Activated T-cell treated with anti-CD3 and anti-CD28 coated beads for 1 hour (primary cell): Measurements from ENCODE around the gene PURA.
"Not testable (repeated sequence)": the region's sequence is repeated elsewhere in the genome, so short reads cannot be mapped to it uniquely, and the experiment has no call there.

ENCODE experiments used
- DNase-seq: peaks from one replicate; pipeline ENCODE4 v3.0.0-alpha.2; 2020; ENCODE audit warnings: low read depth

The PURA gene

GRCh38 chr5:140135127-140135526 is 21.2 kb downstream of the PURA start:
- DNase-seq, result no peak

GRCh38 chr5:140136624-140137023 is 22.7 kb downstream of the PURA start:
- DNase-seq, result no peak

- DNase-seq, result no peak
Measured at GRCh38 chr5:140140435-140140834, 26.5 kb downstream of the PURA start.

DNA sequence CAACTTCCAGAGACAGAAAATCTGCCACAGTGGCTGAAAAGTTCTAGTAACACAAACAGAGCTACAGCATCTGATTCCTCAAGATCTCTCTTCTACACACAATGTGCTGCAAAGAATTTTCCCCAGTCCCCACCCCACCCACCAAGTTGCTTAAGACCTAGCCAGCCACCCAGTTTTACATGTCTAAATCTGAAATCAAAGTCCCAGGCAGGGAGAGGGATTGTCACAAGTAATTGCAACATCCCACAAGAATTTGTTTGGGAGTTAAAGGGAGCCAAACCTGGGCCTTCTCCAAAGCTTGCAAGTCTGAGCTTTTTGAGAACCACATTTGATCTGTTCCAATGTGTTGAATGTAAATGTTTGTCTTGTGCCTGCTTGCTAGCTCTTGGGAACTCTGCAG is 27.3 kb downstream of the PURA start:
- no peak for DNase-seq

DNA sequence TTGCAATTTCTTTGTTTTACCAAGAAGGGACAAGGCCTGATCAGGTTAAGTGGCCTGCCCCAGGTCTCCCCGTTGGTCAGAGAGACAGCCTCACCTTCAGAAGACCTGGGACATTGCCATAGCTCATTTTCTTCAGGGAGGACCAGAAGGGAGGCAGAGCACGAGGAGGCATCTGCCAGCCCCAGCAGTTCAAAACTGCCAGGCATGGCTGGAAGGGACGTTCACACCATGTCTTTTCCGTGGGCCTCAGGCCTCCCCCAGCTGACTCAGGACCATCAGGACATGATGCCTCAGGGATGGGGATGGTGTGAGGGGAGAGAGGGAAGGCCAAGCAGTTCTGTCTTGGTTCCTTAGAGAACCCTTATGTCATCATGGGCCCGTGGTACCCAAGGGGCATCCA is 28.3 kb downstream of the PURA start:
- DNase-seq, result no peak

GRCh38 chr5:140142856-140143255 is 28.9 kb downstream of the PURA start:
- no peak for DNase-seq

DNA sequence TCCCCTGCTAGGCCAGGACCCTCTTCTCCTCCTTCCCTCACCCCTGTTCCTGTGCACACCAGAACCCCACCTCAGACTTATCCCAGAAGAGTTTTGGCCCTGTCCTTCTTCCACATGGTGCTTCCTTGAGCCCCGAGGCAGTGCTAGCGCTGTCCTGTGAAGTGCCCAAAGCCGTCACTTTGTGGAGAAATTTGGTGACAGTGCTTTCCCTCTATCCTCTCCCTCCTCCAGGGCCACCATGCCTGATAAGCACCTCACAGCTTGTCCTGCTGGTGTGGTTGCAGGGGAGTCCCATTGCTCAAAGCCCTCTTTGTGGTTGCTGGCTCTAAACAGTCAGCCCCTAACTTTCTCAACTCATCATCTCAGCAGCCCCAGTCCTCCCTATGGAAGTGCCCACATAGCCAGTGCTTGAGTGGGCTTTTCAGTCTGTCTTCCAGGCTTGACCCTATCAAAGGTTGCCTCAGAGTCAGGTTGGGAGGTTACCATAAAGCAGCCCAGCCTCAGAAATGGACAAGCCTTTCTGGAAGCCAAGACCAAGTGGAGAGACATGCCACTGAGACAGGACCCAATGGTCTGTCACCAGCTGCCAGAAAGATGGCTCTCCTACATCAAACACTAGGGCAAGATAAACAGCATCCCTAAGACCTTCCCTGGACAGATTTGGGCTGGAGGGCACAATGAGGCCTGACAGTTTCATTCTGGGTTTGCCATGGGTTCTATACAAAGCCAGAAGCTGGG is 29.8 kb downstream of the PURA start:
- no peak for DNase-seq

DNA sequence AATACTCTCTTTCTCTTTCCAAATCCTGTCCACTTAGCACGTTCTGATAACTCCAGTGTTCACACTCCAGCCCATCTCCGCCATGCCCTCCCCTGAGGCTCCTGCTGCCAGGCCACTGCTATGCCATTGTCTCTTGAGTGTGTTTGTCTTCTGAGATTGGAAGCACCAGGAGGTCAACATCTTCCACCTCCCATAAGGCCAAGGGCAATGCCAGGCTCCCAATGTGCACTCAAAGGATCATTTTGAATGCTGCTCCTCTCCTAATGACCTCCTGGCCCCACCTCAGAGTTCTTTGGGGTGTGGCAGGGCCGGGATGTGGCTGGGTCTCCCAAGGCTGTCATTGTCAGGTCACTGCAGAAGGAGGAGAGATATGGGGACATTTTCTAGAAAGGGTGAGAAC is 31.3 kb downstream of the PURA start:
- DNase-seq, result no peak

DNA sequence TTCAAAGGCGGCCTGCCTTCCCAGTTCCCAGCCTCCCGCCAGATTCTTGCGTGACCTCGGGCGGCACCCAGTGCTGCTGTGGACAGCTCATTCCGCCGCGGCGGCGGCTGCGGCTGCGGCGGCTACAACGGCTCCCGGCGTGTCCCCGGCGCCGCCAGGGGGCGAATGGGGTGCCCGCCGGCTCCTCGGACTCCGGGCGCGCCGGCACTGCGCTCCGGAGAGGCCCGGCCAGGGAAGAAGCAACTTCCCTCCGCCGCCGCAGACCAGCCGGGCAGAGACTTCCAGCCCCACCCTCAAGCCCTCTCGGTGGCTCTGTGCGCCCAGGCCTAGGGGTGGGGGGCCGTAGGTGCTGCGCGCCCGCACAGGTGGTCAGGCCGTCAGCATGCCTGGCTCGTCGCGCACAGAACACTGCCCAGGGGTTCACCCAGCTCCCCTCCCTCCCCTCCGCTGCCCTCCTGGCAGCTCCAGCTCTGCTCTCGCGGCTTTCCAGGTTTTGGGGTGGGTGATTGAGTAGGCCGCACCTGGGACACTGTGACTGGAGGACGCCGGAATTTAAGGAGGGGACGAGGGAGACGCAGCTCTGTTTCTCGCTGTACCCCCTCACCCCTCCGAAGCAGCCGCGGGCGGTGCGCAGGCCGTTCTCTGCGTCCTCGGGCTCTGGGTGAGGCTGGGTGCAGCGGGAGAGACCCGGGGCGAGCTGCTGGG is 32.1 kb downstream of the PURA start:
- peak; percentile 35 for DNase-seq

GRCh38 chr5:140146523-140146842 is 32.6 kb downstream of the PURA start:
- no peak for DNase-seq

DNA sequence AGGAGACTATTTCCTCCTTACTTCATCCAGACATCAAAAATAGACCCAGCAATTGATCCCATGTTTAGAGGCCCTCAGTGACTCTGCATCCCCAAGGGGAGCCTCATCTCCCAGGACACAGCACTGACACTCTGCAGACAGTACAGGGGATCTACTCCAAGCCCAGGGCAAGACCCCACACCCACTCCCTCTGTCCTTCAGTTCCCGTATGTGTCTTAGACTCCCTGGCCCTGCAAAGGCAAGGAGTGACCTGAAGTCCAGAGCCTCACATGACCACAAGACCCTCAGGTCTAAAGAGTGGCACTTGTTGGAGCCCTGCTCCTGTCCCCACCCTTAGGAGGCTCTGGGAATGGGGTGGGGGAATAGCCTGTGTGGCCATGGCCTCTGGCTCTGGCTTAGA is 33.6 kb downstream of the PURA start:
- DNase-seq, result no peak

- DNase-seq, result no peak
Measured at GRCh38 chr5:140148508-140148907, 34.6 kb downstream of the PURA start.

- no peak for DNase-seq
Measured at GRCh38 chr5:140150201-140150600, 36.3 kb downstream of the PURA start.

GRCh38 chr5:140151144-140152021 is 37.5 kb downstream of the PURA start:
- no peak for DNase-seq

- no peak for DNase-seq
Measured at GRCh38 chr5:140152022-140152999, 38.4 kb downstream of the PURA start.

DNA sequence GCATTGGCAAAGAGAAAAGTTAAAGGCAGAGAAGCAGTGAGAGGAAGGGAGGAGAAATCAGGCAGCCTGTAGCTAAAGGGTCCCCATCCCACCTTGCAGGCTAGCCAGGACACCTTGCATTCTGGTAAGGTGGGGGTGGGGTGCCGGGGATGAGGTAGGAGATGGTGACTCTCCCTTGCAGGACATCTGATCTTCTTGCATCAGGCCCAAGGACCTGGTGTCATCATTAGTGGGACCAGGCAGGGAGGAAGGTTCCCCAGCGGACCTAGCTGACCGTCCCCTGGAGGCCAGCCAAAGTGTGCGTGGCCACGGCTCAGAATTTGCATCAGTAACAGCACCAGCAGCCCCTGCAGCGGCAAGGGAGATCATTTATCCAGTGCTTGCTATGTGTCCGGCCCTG is 39.3 kb downstream of the PURA start:
- DNase-seq, result no peak

GRCh38 chr5:140153905-140154304 is 40.0 kb downstream of the PURA start:
- no peak for DNase-seq

DNA sequence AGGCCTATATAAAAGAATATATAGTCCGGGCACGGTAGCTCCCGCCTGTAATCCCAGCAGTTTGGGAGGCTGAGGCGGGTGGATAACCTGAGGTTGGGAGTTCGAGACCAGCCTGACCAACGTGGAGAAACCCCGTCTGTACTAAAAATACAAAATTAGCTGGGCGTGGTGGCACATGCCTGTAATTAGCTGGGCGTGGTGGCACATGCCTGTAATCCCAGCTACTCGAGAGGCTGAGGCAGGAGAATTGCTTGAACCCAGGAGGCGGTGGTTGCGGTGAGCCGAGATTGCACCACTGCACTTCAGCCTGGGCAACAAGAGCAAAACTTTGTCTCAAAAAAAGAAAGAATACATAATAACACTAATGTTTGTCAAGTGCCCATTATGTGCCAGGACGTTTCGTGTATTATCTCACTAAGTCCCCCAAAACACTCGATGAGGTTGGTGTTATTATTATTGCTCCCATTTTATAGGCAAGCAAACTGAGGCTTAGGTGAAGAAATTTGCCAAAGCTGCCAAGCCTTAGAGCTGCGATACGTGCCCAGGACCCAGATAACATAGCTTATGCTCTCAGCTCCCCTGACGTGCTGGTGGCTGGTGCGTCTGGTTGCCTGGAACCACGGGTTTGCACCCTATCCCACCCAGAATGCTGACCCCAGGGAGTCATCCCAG is 40.9 kb downstream of the PURA start:
- not testable (repeated sequence) for DNase-seq

- peak; percentile 83 for DNase-seq
Measured at GRCh38 chr5:140157032-140157781, 43.3 kb downstream of the PURA start.
